GM23338 (cell line): ENCODE data around the gene ABCC6.

Experiments used
- CREB1 ChIP-seq: fragments of 250-450 bp; sonication (Bioruptor Pico); IDR thresholded peaks from 2 replicates; pipeline ENCODE4 v1.5.0; 2020; ENCODE audit warnings: low read depth, mild to moderate bottlenecking, moderate library complexity
- CTCF ChIP-seq, 2 experiments: fragments of 200-600 bp in 1 of 2; sonication (generic) in 1 of 2; conservative IDR thresholded peaks; 2 replicates each; pipeline versions ENCODE4 v1.5.1 to v1.6.1; 2016 to 2017; ENCODE audit warnings: antibody characterized with exemption in 2 of 2, low read depth in 2 of 2, mild to moderate bottlenecking in 2 of 2, moderate library complexity in 1 of 2
- ETS1 ChIP-seq: IDR thresholded peaks from 2 replicates; pipeline ENCODE4 v1.6.1; 2016; ENCODE audit warnings: antibody characterized with exemption
- EZH2 ChIP-seq: fragments of 200-600 bp; sonication (generic); IDR thresholded peaks from one replicate; pipeline ENCODE4 v1.8.0; 2017; ENCODE audit warnings: antibody characterized with exemption, mild to moderate bottlenecking, low read depth; ENCODE audit not compliant: unreplicated experiment
- EZH2phosphoT487 ChIP-seq: fragments of 200-600 bp; sonication (generic); IDR thresholded peaks from one replicate; pipeline ENCODE4 v1.8.1; 2018; ENCODE audit warnings: antibody characterized with exemption; ENCODE audit not compliant: unreplicated experiment
- JUNB ChIP-seq: IDR thresholded peaks from one replicate; pipeline ENCODE4 v1.6.1; 2016; ENCODE audit warnings: antibody characterized with exemption; ENCODE audit not compliant: unreplicated experiment
- POLR2AphosphoS5 ChIP-seq: IDR thresholded peaks from 2 replicates; pipeline ENCODE4 v1.6.1; 2016; ENCODE audit warnings: antibody characterized with exemption, low read depth
- REST ChIP-seq: IDR thresholded peaks from one replicate; pipeline ENCODE4 v1.6.1; 2018; ENCODE audit warnings: antibody characterized with exemption; ENCODE audit not compliant: unreplicated experiment
- STAT1 ChIP-seq: IDR thresholded peaks from one replicate; pipeline ENCODE4 v1.6.1; 2016; ENCODE audit warnings: antibody characterized with exemption; ENCODE audit not compliant: unreplicated experiment
- ZNF114 ChIP-seq: fragments of 250-450 bp; sonication (Bioruptor Pico); IDR thresholded peaks from 2 replicates; pipeline ENCODE4 v1.5.0; 2020; ENCODE audit warnings: mild to moderate bottlenecking, moderate library complexity
- ZNF331 ChIP-seq: fragments of 250-450 bp; sonication (Bioruptor Pico); IDR thresholded peaks from 2 replicates; pipeline ENCODE4 v1.5.0; 2020; ENCODE audit warnings: low read depth, mild to moderate bottlenecking, moderate library complexity
- ZNF462 ChIP-seq: fragments of 250-450 bp; sonication (Bioruptor Pico); IDR thresholded peaks from 2 replicates; pipeline ENCODE4 v1.5.0; 2020; ENCODE audit warnings: mild to moderate bottlenecking, moderate library complexity

GRCh38 chr16:16168431-16168830, 54.9 kb downstream of the ABCC6 start:
- no peak for TF ChIP-seq CTCF (conservative IDR thresholded peaks at IDR 0.05; ENCODE audit: low read depth in 2 of 2)
- TF ChIP-seq EZH2 = no peak
- TF ChIP-seq JUNB = no peak
- TF ChIP-seq ETS1 = no peak
- TF ChIP-seq EZH2phosphoT487 = no peak
- TF ChIP-seq POLR2AphosphoS5 = no peak
- no peak for TF ChIP-seq ZNF331
- no peak for TF ChIP-seq REST
- no peak for TF ChIP-seq ZNF114 (CRISPR knock-in tag)
- no peak for TF ChIP-seq CREB1
- TF ChIP-seq ZNF462 (CRISPR knock-in tag) = no peak
- no peak for TF ChIP-seq STAT1
